ENCODE measurements around the gene ZNF580. TPM values are rescaled to one million over a fixed set of nuclear protein-coding genes. Genes with fewer than 3 reads are reported as not detected.

The ZNF580 gene
- total and polyA plus RNA-seq, 5 experiments from 2014 or later, result 15.3 to 111 (median 21.7) TPM

- Mint-ChIP-seq H3K4me3 (no peak overlapping the region), H3K9me3 (no peaks in the 10 kb centered on the region), H3K4me1 (peaks cover 38 to 72% (median 67%) of the 10 kb centered on the region in 4 donors), H3K27me3 (no peaks in the 10 kb centered on the region), H3K36me3 (peaks cover 0 to 38% (median 4%) of the 10 kb centered on the region in 3 donors), H3K27ac (peak overlapping the region in 3 of 10 donors; percentile 15 to 78 (median 29))
- POLR2A ChIA-PET, result no interaction called here
- no peak for DNase-seq
- ATAC-seq, result no peak
These were observed 31.5 kb upstream of the ZNF580 start for GRCh38 chr19:55609326-55609725.

GRCh38 chr19:55611300-55611982 lies 29.4 kb upstream of the ZNF580 start:
- no peaks in the 10 kb centered on the region for H3K9me3 Mint-ChIP-seq
- no peak for DNase-seq
- no peaks in the 10 kb centered on the region for H3K27me3 Mint-ChIP-seq
- POLR2A ChIA-PET, result interaction anchor here (0.8 to 3.4 kb wide), 4 partner anchors 8 to 14 kb away, joined by 3 to 16 read pairs (median 4); partner anchors contain the start of genes FIZ1 and ZNF784
- peaks cover 0 to 38% (median 4%) of the 10 kb centered on the region in 3 donors for H3K36me3 Mint-ChIP-seq
- peak overlapping the region in 1 of 10 donors; percentile 7 for H3K4me3 Mint-ChIP-seq
- peaks cover 28 to 62% (median 53%) of the 10 kb centered on the region in 4 donors for H3K4me1 Mint-ChIP-seq
- no peak for ATAC-seq
- peak overlapping the region; percentile 15 to 73 (median 48) for H3K27ac Mint-ChIP-seq

- no peaks in the 10 kb centered on the region for H3K9me3 Mint-ChIP-seq
- POLR2A ChIA-PET, result interaction anchor here (0.6 to 3.4 kb wide), 4 partner anchors 11 to 26 kb away, joined by 3 to 16 read pairs (median 4); partner anchors contain the start of genes FIZ1 and ZNF784
- H3K27me3 Mint-ChIP-seq, result no peaks in the 10 kb centered on the region
- no peak overlapping the region for H3K4me3 Mint-ChIP-seq
- peaks cover 0 to 36% (median 4%) of the 10 kb centered on the region in 3 donors for H3K36me3 Mint-ChIP-seq
- peak overlapping the region in 8 of 10 donors; percentile 13 to 84 (median 54) for H3K27ac Mint-ChIP-seq
- peaks cover 21 to 55% (median 47%) of the 10 kb centered on the region in 4 donors for H3K4me1 Mint-ChIP-seq
- DNase-seq, result no peak
- ATAC-seq, result no peak
These were observed 28.7 kb upstream of the ZNF580 start for GRCh38 chr19:55611983-55612645.

- DNase-seq (peak in 1 of 10 donors; percentile 27), ATAC-seq (no peak)
- Mint-ChIP-seq H3K4me3 (no peak overlapping the region), H3K27ac (peak overlapping the region in 1 of 10 donors; percentile 84), H3K27me3 (no peaks in the 10 kb centered on the region), H3K4me1 (peaks cover 16 to 44% (median 40%) of the 10 kb centered on the region in 4 donors), H3K9me3 (no peaks in the 10 kb centered on the region), H3K36me3 (peaks cover 0 to 34% (median 10%) of the 10 kb centered on the region in 3 donors)
- POLR2A ChIA-PET, result interaction anchor here (3.4 kb wide), 1 partner anchor 12 kb away, joined by 16 read pairs; the partner anchor contains the start of gene ZNF784
These were observed 27.4 kb upstream of the ZNF580 start for GRCh38 chr19:55613396-55613795.

GRCh38 chr19:55613930-55614710 lies 26.7 kb upstream of the ZNF580 start:
- Mint-ChIP-seq H3K4me1 (peaks cover 14 to 43% (median 38%) of the 10 kb centered on the region in 4 donors), H3K27me3 (no peaks in the 10 kb centered on the region), H3K9me3 (no peaks in the 10 kb centered on the region), H3K36me3 (peaks cover 0 to 33% (median 10%) of the 10 kb centered on the region in 3 donors), H3K4me3 (no peak overlapping the region), H3K27ac (no peak overlapping the region)
- POLR2A ChIA-PET, result interaction anchor here (3.4 kb wide), 1 partner anchor 11 kb away, joined by 16 read pairs; the partner anchor contains the start of gene ZNF784
- ATAC-seq (no peak), DNase-seq (no peak)

GRCh38 chr19:55614711-55615542 lies 25.9 kb upstream of the ZNF580 start:
- Mint-ChIP-seq H3K4me3 (no peak overlapping the region), H3K27me3 (no peaks in the 10 kb centered on the region), H3K27ac (no peak overlapping the region), H3K4me1 (peaks cover 14 to 42% (median 38%) of the 10 kb centered on the region in 4 donors), H3K36me3 (peaks cover 0 to 26% (median 7%) of the 10 kb centered on the region in 3 donors), H3K9me3 (no peaks in the 10 kb centered on the region)
- DNase-seq (no peak), ATAC-seq (no peak)
- POLR2A ChIA-PET, result no interaction called here

GRCh38 chr19:55615543-55616394 lies 25.0 kb upstream of the ZNF580 start:
- H3K9me3 Mint-ChIP-seq, result no peaks in the 10 kb centered on the region
- H3K27ac Mint-ChIP-seq, result no peak overlapping the region
- peaks cover 0 to 23% (median 6%) of the 10 kb centered on the region in 3 donors for H3K36me3 Mint-ChIP-seq
- POLR2A ChIA-PET, result no interaction called here
- peaks cover 16 to 44% (median 39%) of the 10 kb centered on the region in 4 donors for H3K4me1 Mint-ChIP-seq
- H3K27me3 Mint-ChIP-seq, result no peaks in the 10 kb centered on the region
- DNase-seq, result no peak
- no peak overlapping the region for H3K4me3 Mint-ChIP-seq
- no peak for ATAC-seq

GRCh38 chr19:55616395-55616875 lies 24.4 kb upstream of the ZNF580 start:
- H3K27ac Mint-ChIP-seq, result peak overlapping the region in 1 of 10 donors; percentile 67
- H3K27me3 Mint-ChIP-seq, result no peaks in the 10 kb centered on the region
- H3K4me3 Mint-ChIP-seq, result no peak overlapping the region
- DNase-seq (no peak), ATAC-seq (no peak)
- no peaks in the 10 kb centered on the region for H3K9me3 Mint-ChIP-seq
- H3K36me3 Mint-ChIP-seq, result peaks cover 0 to 23% (median 6%) of the 10 kb centered on the region in 3 donors
- peaks cover 18 to 43% (median 40%) of the 10 kb centered on the region in 4 donors for H3K4me1 Mint-ChIP-seq
- POLR2A ChIA-PET, result no interaction called here

GRCh38 chr19:55617426-55617825 lies 23.4 kb upstream of the ZNF580 start:
- no peak overlapping the region for H3K4me3 Mint-ChIP-seq
- DNase-seq (no peak), ATAC-seq (no peak)
- H3K4me1 Mint-ChIP-seq, result peaks cover 18 to 34% (median 32%) of the 10 kb centered on the region in 4 donors
- no peaks in the 10 kb centered on the region for H3K27me3 Mint-ChIP-seq
- peaks cover 0 to 19% (median 6%) of the 10 kb centered on the region in 3 donors for H3K36me3 Mint-ChIP-seq
- H3K9me3 Mint-ChIP-seq, result no peaks in the 10 kb centered on the region
- POLR2A ChIA-PET, result interaction anchor here (0.9 to 1.3 kb wide), 2 partner anchors 12 to 278 kb away, joined by 3 read pairs; partner anchors contain the start of genes KMT5C and ZNF865
- H3K27ac Mint-ChIP-seq, result peak overlapping the region in 4 of 10 donors; percentile 11 to 71 (median 39)

GRCh38 chr19:55618426-55618825 lies 22.4 kb upstream of the ZNF580 start:
- DNase-seq (no peak), ATAC-seq (no peak)
- Mint-ChIP-seq H3K4me3 (peak overlapping the region in 2 of 10 donors; percentile 19 to 29), H3K27me3 (no peaks in the 10 kb centered on the region), H3K4me1 (peaks cover 16 to 32% (median 31%) of the 10 kb centered on the region in 4 donors), H3K36me3 (peaks cover 0 to 11% (median 6%) of the 10 kb centered on the region in 3 donors), H3K27ac (peak overlapping the region in 6 of 10 donors; percentile 40 to 92 (median 80)), H3K9me3 (no peaks in the 10 kb centered on the region)
- POLR2A ChIA-PET, result interaction anchor here (1.3 to 3.1 kb wide), 2 partner anchors 13 to 279 kb away, joined by 3 to 24 read pairs; partner anchors contain the start of genes KMT5C and ZNF865

All from naive thymus-derived CD8-positive, alpha-beta T cell (primary cell).